HG03565 (cell line): ENCODE measurements around the gene RNF103.
A peak's percentile ranks its signal among the peaks of the same experiment; 100 is the strongest.

Experiments
- ATAC-seq: cut with Tn5 transposase; IDR thresholded peaks from one replicate; pipeline ENCODE4 v1.9.1; 2021; ENCODE audit warnings: mild to moderate bottlenecking, moderate library complexity; ENCODE audit not compliant: unreplicated experiment

RNF103 gene

DNA sequence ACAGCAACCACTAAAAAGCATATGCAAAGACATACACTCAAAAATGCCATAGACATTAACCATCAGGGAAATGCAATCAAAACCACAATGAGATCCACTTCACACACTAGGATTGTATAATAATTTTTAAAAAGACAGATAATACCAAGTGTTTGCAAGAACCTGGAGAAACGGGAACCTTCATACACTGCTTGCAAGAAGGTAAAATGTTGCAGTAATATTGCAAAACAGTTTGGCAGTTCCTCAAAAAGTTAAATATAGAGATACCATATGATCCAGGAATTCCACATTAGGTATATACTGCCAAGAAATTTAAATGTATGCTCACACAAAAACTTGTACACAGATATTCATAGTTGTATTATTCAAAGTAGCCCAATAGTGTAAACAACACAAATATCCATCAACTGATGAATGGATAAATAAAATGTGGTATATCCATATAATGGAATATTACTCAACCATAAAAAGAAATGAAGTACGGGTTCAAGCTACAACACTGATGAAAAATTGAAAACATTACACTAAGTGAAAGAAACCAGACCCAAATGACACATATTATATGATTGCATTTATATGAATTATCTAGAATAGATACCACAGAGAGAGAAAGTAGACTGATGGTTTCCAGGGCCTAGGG is 45.7 kb downstream of the RNF103 start:
- no peak for ATAC-seq

DNA sequence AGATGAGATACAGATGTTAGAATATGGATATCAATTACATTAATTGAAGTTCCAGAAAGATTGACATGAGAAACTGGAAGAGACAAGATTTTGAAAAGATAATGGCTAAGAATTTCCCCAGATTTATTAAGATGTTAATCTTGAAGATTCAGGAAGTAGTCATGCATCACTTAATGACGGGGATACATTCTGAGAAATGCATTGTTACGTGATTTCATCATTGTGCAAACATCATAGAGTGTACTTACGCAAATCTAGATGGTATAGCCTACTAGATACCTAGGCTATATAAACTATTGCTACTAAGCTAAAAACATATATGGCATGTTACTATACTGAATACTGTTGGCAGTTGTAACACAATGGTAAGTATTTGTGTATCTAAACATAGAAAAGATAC is 53.6 kb downstream of the RNF103 start:
- ATAC-seq = no peak

- ATAC-seq = no peak
Measured at GRCh38 chr2:86566821-86567190, 56.9 kb downstream of the RNF103 start.

DNA sequence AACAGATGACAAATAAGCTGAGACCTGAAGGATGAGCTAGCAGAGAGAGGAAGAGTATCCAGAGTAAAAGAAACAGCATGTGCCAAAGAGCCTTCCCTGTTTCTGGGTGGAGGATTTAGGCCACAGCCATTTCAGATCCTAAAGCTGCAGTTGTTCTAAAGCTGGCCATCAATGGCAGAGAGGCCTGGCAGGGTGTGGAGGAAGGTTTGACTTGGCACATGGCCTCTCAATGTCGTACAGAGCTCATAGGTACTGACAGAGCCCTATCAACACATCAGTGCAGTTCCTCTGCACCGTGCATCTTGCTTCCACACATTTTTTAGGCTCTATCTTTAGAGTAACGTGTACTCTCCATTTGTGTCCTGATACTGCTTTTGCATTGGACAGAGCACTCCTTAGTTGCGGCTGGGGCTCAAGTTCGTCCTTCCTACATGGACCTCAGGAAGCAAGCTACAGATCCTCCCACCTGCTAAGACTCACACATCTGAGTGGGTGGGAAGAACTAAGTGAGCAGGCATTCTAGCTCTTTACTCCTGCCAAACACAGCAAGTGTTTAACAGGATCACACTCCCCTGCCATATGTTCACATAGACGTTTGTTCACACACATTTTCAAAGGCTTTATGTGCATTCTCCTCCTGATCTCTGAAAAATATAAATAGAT is 57.4 kb downstream of the RNF103 start:
- ATAC-seq = no peak

DNA sequence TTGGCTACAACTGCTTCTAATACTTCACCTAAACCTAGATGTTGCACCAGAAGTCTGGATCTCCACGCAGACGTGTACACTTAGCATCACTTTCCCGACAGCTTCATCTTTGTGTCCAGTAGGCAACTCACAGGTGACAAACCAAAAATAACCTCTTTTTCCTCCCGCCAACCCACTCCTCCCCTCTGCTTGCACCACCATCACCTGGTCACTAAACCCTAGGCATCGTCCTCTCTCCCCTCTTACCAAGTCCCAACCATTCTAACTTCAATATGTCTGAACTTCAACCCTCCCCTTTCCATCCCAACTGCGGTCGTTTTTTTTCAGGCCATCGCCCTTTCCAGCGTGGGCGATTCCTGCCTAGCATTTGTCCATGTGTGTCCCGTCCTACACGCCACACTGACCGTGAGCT is 60.0 kb downstream of the RNF103 start:
- ATAC-seq = no peak

- peak; percentile 91 for ATAC-seq
Measured at GRCh38 chr2:86562922-86563649, 60.6 kb downstream of the RNF103 start, which contains the start of gene CHMP3. TSS of gene CHMP3 (minus strand) at chr2:86563443. CDS start at chr2:86563348, 95 bp downstream.

DNA sequence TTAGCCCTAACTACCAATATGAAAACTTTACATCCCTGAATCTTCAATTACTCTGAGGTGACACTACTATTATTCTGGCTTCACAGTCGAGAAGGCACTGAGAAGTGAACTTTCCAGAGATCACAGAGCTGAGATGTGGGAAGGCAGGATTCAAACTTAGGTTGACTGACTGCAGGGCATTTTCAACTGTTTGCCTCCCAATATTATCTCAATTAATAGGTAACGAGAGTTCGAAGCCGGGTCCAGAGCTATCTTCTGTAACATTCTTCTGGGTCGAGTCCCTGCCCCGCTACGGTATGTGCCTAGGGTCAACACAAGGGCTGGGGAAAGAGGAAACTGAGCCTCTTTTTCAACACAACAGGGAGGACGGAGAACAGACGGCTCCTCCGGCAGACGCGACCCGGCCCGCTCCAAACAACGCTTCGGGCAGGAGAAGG is 61.2 kb downstream of the RNF103 start:
- no peak for ATAC-seq

GRCh38 chr2:86557836-86558235 is 65.8 kb downstream of the RNF103 start:
- ATAC-seq = no peak

- ATAC-seq = no peak
Measured at GRCh38 chr2:86556508-86556907, 67.2 kb downstream of the RNF103 start.
